Activated T-cell treated with anti-CD3 and anti-CD28 coated beads, Interleukin-2, amount 50 U/mL, for 4 hours (primary cell): ENCODE measurements around the gene NF1. TPM values are rescaled to one million over a fixed set of nuclear protein-coding genes. Genes with fewer than 3 reads are reported as not detected.
"Not testable (repeated sequence)": the region's sequence is repeated elsewhere in the genome, so short reads cannot be mapped to it uniquely, and the experiment has no call there.

Source experiments
- ATAC-seq, 2 donors: fragments of 200-7000 bp; cut with Tn5 transposase; one replicate each; pipeline ENCODE4 v1.10.0; 2021
- DNase-seq: peaks from one replicate; pipeline ENCODE4 v3.0.0-alpha.2; 2020
- H3K27me3 Mint-ChIP-seq: one replicate; pipeline ENCODE4 v1.8.0; 2021; ENCODE audit warnings: low read depth, mixed read lengths
- H3K36me3 Mint-ChIP-seq: one replicate; pipeline ENCODE4 v1.8.0; 2022; ENCODE audit warnings: mixed read lengths; ENCODE audit not compliant: insufficient read depth
- H3K4me1 Mint-ChIP-seq: one replicate; pipeline ENCODE4 v1.8.0; 2021; ENCODE audit warnings: low read depth, mixed read lengths
- H3K4me3 Mint-ChIP-seq: one replicate; pipeline ENCODE4 v1.8.0; 2021; ENCODE audit warnings: mild to moderate bottlenecking, moderate library complexity, mixed read lengths
- H3K9me3 Mint-ChIP-seq: one replicate; pipeline ENCODE4 v1.8.0; 2021; ENCODE audit warnings: mixed read lengths
- total RNA-seq, 3 donors: library from RNA; stranded (reverse); gene quantifications; one replicate each; pipeline ENCODE4 v1.2.1, GENCODE V29; 2021

The NF1 gene
- total RNA-seq, result 10 to 100 TPM; 14.2 to 17.9 (median 15.2) TPM

- Mint-ChIP-seq H3K4me1 (peaks cover 11% of the 10 kb centered on the region), H3K36me3 (no peaks in the 10 kb centered on the region), H3K27me3 (no peaks in the 10 kb centered on the region), H3K4me3 (peak within 1 kb of the TSS; percentile 95), H3K9me3 (no peaks in the 10 kb centered on the region)
- DNase-seq, result peak; percentile 82
- ATAC-seq, result peak; percentile 82 to 83
Measured at GRCh38 chr17:31094600-31095235, at the start of gene NF1. TSS of gene NF1 (plus strand) at chr17:31094977. CDS start at chr17:31095310, 333 bp downstream.

GRCh38 chr17:31046856-31047425 is 47.8 kb upstream of the NF1 start:
- not testable (repeated sequence) for H3K4me3 Mint-ChIP-seq, DNase-seq, H3K27me3 Mint-ChIP-seq, H3K36me3 Mint-ChIP-seq, ATAC-seq, H3K9me3 Mint-ChIP-seq, H3K4me1 Mint-ChIP-seq

GRCh38 chr17:31048142-31048541 is 46.6 kb upstream of the NF1 start:
- Mint-ChIP-seq H3K27me3 (no peaks in the 10 kb centered on the region), H3K4me1 (peaks cover 7% of the 10 kb centered on the region), H3K4me3 (no peak overlapping the region), H3K9me3 (no peaks in the 10 kb centered on the region), H3K36me3 (peaks cover 2% of the 10 kb centered on the region)
- ATAC-seq (no peak), DNase-seq (no peak)

GRCh38 chr17:31048780-31049179 is 46.0 kb upstream of the NF1 start:
- H3K4me3 Mint-ChIP-seq, result no peak overlapping the region
- no peaks in the 10 kb centered on the region for H3K9me3 Mint-ChIP-seq
- DNase-seq (no peak), ATAC-seq (no peak)
- H3K4me1 Mint-ChIP-seq, result peaks cover 7% of the 10 kb centered on the region
- H3K36me3 Mint-ChIP-seq, result peaks cover 2% of the 10 kb centered on the region
- no peaks in the 10 kb centered on the region for H3K27me3 Mint-ChIP-seq

GRCh38 chr17:31050948-31051347 is 43.8 kb upstream of the NF1 start:
- H3K27me3 Mint-ChIP-seq, result no peaks in the 10 kb centered on the region
- ATAC-seq, result no peak
- no peak for DNase-seq
- H3K4me1 Mint-ChIP-seq, result peaks cover 7% of the 10 kb centered on the region
- H3K4me3 Mint-ChIP-seq, result no peak overlapping the region
- no peaks in the 10 kb centered on the region for H3K9me3 Mint-ChIP-seq
- H3K36me3 Mint-ChIP-seq, result peaks cover 2% of the 10 kb centered on the region

GRCh38 chr17:31051506-31051905 is 43.3 kb upstream of the NF1 start:
- Mint-ChIP-seq H3K4me1 (peaks cover 7% of the 10 kb centered on the region), H3K36me3 (peaks cover 2% of the 10 kb centered on the region), H3K4me3 (no peak overlapping the region), H3K27me3 (no peaks in the 10 kb centered on the region), H3K9me3 (no peaks in the 10 kb centered on the region)
- ATAC-seq, result no peak
- DNase-seq, result no peak

- H3K9me3 Mint-ChIP-seq, result no peaks in the 10 kb centered on the region
- DNase-seq, result no peak
Measured at GRCh38 chr17:31052187-31052889, 42.4 kb upstream of the NF1 start.

GRCh38 chr17:31053071-31053470 is 41.7 kb upstream of the NF1 start:
- ATAC-seq, result no peak
- no peak for DNase-seq
- H3K4me1 Mint-ChIP-seq, result peaks cover 7% of the 10 kb centered on the region
- no peaks in the 10 kb centered on the region for H3K9me3 Mint-ChIP-seq
- H3K27me3 Mint-ChIP-seq, result no peaks in the 10 kb centered on the region
- H3K36me3 Mint-ChIP-seq, result no peaks in the 10 kb centered on the region
- no peak overlapping the region for H3K4me3 Mint-ChIP-seq

More at GRCh38 chr17:31052187-31052889, 42.4 kb upstream of the NF1 start:
- H3K4me3 Mint-ChIP-seq, result no peak overlapping the region
- H3K27me3 Mint-ChIP-seq, result no peaks in the 10 kb centered on the region
- H3K36me3 Mint-ChIP-seq, result no peaks in the 10 kb centered on the region
- H3K4me1 Mint-ChIP-seq, result peaks cover 7% of the 10 kb centered on the region
- no peak for ATAC-seq

GRCh38 chr17:31054761-31055160 is 40.0 kb upstream of the NF1 start:
- Mint-ChIP-seq H3K4me1 (peaks cover 7% of the 10 kb centered on the region), H3K36me3 (no peaks in the 10 kb centered on the region), H3K4me3 (no peak overlapping the region), H3K27me3 (no peaks in the 10 kb centered on the region), H3K9me3 (no peaks in the 10 kb centered on the region)
- DNase-seq (no peak), ATAC-seq (no peak)

- H3K27me3 Mint-ChIP-seq, result no peaks in the 10 kb centered on the region
- no peak for ATAC-seq
- H3K9me3 Mint-ChIP-seq, result no peaks in the 10 kb centered on the region
- H3K4me1 Mint-ChIP-seq, result no peaks in the 10 kb centered on the region
- no peak overlapping the region for H3K4me3 Mint-ChIP-seq
- no peak for DNase-seq
- no peaks in the 10 kb centered on the region for H3K36me3 Mint-ChIP-seq
Measured at GRCh38 chr17:31058976-31059375, 35.8 kb upstream of the NF1 start.

GRCh38 chr17:31060791-31061550 is 33.8 kb upstream of the NF1 start:
- H3K27me3 Mint-ChIP-seq, result no peaks in the 10 kb centered on the region
- no peak for ATAC-seq
- H3K4me1 Mint-ChIP-seq, result no peaks in the 10 kb centered on the region
- no peak for DNase-seq
- no peaks in the 10 kb centered on the region for H3K36me3 Mint-ChIP-seq
- H3K4me3 Mint-ChIP-seq, result no peak overlapping the region
- no peaks in the 10 kb centered on the region for H3K9me3 Mint-ChIP-seq

GRCh38 chr17:31061678-31062077 is 33.1 kb upstream of the NF1 start:
- Mint-ChIP-seq H3K9me3 (no peaks in the 10 kb centered on the region), H3K27me3 (no peaks in the 10 kb centered on the region), H3K36me3 (no peaks in the 10 kb centered on the region), H3K4me3 (no peak overlapping the region), H3K4me1 (no peaks in the 10 kb centered on the region)
- ATAC-seq (no peak), DNase-seq (no peak)

- DNase-seq, result no peak
- Mint-ChIP-seq H3K9me3 (no peaks in the 10 kb centered on the region), H3K27me3 (no peaks in the 10 kb centered on the region), H3K4me3 (no peak overlapping the region), H3K4me1 (no peaks in the 10 kb centered on the region), H3K36me3 (no peaks in the 10 kb centered on the region)
- ATAC-seq, result no peak
Measured at GRCh38 chr17:31062346-31062745, 32.4 kb upstream of the NF1 start.

- H3K4me3 Mint-ChIP-seq, result no peak overlapping the region
- no peaks in the 10 kb centered on the region for H3K9me3 Mint-ChIP-seq
- no peak for DNase-seq
- H3K4me1 Mint-ChIP-seq, result no peaks in the 10 kb centered on the region
- H3K27me3 Mint-ChIP-seq, result no peaks in the 10 kb centered on the region
- no peak for ATAC-seq
- H3K36me3 Mint-ChIP-seq, result no peaks in the 10 kb centered on the region
Measured at GRCh38 chr17:31064707-31065106, 30.1 kb upstream of the NF1 start.
